ENCODE data around the gene ZXDC. TPM values are rescaled to one million over a fixed set of nuclear protein-coding genes. Genes with fewer than 3 reads are reported as not detected.
A peak's percentile ranks its signal among the peaks of the same experiment; 100 is the strongest.

ZXDC gene
- total RNA-seq, 1 experiment from 2014 or later = 28.3 TPM

DNA sequence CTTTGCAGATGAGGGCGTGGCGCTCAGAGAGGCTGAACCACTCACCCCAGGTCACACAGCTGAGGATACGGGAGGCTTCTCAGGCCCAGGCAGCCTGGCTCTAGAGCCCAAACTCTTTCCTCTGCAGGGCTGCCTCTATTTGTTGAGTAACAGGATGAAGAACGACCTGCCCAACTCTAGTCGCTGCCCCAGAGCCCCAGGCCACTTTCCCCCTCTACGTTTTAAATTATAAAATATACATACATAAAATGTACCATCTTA lies 19.2 kb upstream of the ZXDC start:
- WGBS (ENCODE audit: extremely low coverage, insufficient read length, low lambda C conversion rate) = no CpG with 5 or more reads among the region's 6 CpGs
- H3K4me1 ChIP-seq (ENCODE audit: insufficient read depth, low read length) = peaks cover 3% of the 10 kb centered on the region; the same call in 1 of the 2 replicates
- no peak overlapping the region for H3K4me2 ChIP-seq (ENCODE audit: insufficient read depth, insufficient read length, low read length)
- Mint-ChIP-seq H3K4me3 (no peak overlapping the region), H3K4me1 (peaks cover 12 to 20% of the 10 kb centered on the region in 2 experiments), H3K27ac (peak overlapping the region in 1 of 3 experiments; percentile 55; a peak in 1 of 7 replicates), H3K9me3 (no peaks in the 10 kb centered on the region), H3K27me3 (ENCODE audit: low read depth) (no peaks in the 10 kb centered on the region), H3K36me3 (ENCODE audit: insufficient read depth in 1 of 3, low read depth in 3 of 3) (no peaks in the 10 kb centered on the region; a peak in 1 of 7 replicates)
- no peak overlapping the region for H3K18ac ChIP-seq (ENCODE audit: insufficient read length, low read depth, low read length)
- H4K20me1 ChIP-seq (ENCODE audit: control insufficient read depth, insufficient read depth, insufficient read length) = no peaks in the 10 kb centered on the region
- no peak overlapping the region for H3T11ph ChIP-seq (ENCODE audit: low read length)
- H3K27me3 ChIP-seq (ENCODE audit: insufficient read depth, low read length) = no peaks in the 10 kb centered on the region
- no peak overlapping the region for H2BK15ac ChIP-seq (ENCODE audit: low read depth, low read length)
- H3K56ac ChIP-seq (ENCODE audit: insufficient read length, low read depth, low read length) = no peak overlapping the region
- TF ChIP-seq, protein P1, sequence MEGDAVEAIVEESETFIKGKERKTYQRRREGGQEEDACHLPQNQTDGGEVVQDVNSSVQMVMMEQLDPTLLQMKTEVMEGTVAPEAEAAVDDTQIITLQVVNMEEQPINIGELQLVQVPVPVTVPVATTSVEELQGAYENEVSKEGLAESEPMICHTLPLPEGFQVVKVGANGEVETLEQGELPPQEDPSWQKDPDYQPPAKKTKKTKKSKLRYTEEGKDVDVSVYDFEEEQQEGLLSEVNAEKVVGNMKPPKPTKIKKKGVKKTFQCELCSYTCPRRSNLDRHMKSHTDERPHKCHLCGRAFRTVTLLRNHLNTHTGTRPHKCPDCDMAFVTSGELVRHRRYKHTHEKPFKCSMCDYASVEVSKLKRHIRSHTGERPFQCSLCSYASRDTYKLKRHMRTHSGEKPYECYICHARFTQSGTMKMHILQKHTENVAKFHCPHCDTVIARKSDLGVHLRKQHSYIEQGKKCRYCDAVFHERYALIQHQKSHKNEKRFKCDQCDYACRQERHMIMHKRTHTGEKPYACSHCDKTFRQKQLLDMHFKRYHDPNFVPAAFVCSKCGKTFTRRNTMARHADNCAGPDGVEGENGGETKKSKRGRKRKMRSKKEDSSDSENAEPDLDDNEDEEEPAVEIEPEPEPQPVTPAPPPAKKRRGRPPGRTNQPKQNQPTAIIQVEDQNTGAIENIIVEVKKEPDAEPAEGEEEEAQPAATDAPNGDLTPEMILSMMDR (conservative IDR thresholded peaks at IDR 0.05) = no peak
- H2AFZ ChIP-seq (ENCODE audit: low read length) = no peak overlapping the region
- no peak overlapping the region for H4K5ac ChIP-seq (ENCODE audit: insufficient read length, low read depth, low read length)
- DNase-seq = no peak
- no peak overlapping the region for H2BK20ac ChIP-seq (ENCODE audit: low read depth, low read length, poor library complexity, severe bottlenecking)
- H3K14ac ChIP-seq (ENCODE audit: insufficient read depth, low read length) = no peak overlapping the region
- H3K9me3 ChIP-seq (ENCODE audit: control insufficient read depth, low read depth, low read length) = no peaks in the 10 kb centered on the region
- H3K79me1 ChIP-seq (ENCODE audit: insufficient read depth, low read depth, low read length, poor library complexity, severe bottlenecking) = no peaks in the 10 kb centered on the region
- H3K9ac ChIP-seq (ENCODE audit: extremely low read depth, insufficient read length, low read length) = no peak overlapping the region
- no peak overlapping the region for H4K91ac ChIP-seq (ENCODE audit: insufficient read length, low read depth, low read length)
- H2BK12ac ChIP-seq (ENCODE audit: insufficient read length, low read depth, low read length) = no peak overlapping the region
- no peak overlapping the region for H3K27ac ChIP-seq (ENCODE audit: insufficient read length, low read depth, low read length)
- no peak overlapping the region for H4K8ac ChIP-seq (replicated peaks; ENCODE audit: insufficient read length, low read depth, low read length)
- no peak overlapping the region for H2AK5ac ChIP-seq (ENCODE audit: insufficient read length, low read length)
- no peaks in the 10 kb centered on the region for H3K23me2 ChIP-seq (ENCODE audit: insufficient read length, low read depth, low read length, poor library complexity, severe bottlenecking)
- H2BK5ac ChIP-seq (ENCODE audit: insufficient read length, low read length) = no peak overlapping the region
- no peak overlapping the region for H2BK120ac ChIP-seq (ENCODE audit: low read depth, low read length, poor library complexity, severe bottlenecking)
- no peaks in the 10 kb centered on the region for H3K79me2 ChIP-seq (ENCODE audit: insufficient read depth, low read length)
- H3K4ac ChIP-seq (ENCODE audit: low read depth, low read length) = no peak overlapping the region
- H3K23ac ChIP-seq (ENCODE audit: insufficient read length, low read depth, low read length) = no peak overlapping the region
